Activated effector memory CD4-positive, alpha-beta T cell treated with Interleukin-2 at 50 U/mL for 16 hours (primary cell): ENCODE data around the gene ARL8A.
"Not testable (repeated sequence)": the region's sequence is repeated elsewhere in the genome, so short reads cannot be mapped to it uniquely, and the experiment has no call there.

ENCODE experiments used
- DNase-seq: peaks from one replicate; pipeline ENCODE4 v3.0.0-alpha.2; 2020

Gene ARL8A

DNA sequence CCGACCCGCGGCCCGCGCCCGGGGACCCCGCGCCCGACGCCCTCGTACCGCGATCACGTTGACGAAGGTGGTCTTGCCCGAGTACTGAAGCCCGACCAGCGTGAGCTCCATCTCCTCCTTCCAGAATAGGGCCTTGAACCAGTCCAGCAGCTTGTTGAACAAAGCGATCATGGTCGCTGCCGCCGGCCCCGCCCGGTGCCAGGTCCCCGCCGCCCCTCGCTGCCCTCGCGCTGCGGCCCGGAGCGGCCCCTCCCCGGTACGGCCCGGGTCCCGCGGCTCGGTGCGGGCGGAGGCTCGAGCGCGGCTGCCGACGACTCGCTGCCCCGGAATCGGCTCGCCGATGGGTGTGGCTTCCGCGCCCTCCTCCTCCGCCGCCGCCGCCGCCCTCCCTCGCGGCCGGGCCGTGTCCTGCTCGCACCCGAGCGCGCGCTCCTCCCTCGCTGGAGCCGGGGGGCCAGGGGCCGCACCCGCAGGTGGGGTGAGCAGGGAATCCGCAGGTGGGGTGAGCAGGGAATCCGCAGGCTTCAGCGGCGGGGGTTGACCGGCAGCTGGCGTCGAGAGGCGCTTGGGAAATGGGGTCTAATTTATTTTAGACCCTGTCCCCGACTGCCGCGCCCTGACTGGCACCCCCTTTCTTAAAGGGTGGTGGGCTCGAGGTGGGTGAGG is at the start of gene ARL8A:
ARL8A (minus strand) TSS at position 336 of the 666 bp plus-strand sequence; CDS start at position 171, 165 bp downstream.
- DNase-seq, result peak; percentile 63

- no peak for DNase-seq
Measured at GRCh38 chr1:202194328-202194648, 49.8 kb upstream of the ARL8A start.

GRCh38 chr1:202193614-202194327 is 49.2 kb upstream of the ARL8A start, which contains the start of gene LGR6:
TSS of gene LGR6 (plus strand) at chr1:202193799. CDS start at chr1:202193990, 191 bp downstream.
- DNase-seq, result no peak

DNA sequence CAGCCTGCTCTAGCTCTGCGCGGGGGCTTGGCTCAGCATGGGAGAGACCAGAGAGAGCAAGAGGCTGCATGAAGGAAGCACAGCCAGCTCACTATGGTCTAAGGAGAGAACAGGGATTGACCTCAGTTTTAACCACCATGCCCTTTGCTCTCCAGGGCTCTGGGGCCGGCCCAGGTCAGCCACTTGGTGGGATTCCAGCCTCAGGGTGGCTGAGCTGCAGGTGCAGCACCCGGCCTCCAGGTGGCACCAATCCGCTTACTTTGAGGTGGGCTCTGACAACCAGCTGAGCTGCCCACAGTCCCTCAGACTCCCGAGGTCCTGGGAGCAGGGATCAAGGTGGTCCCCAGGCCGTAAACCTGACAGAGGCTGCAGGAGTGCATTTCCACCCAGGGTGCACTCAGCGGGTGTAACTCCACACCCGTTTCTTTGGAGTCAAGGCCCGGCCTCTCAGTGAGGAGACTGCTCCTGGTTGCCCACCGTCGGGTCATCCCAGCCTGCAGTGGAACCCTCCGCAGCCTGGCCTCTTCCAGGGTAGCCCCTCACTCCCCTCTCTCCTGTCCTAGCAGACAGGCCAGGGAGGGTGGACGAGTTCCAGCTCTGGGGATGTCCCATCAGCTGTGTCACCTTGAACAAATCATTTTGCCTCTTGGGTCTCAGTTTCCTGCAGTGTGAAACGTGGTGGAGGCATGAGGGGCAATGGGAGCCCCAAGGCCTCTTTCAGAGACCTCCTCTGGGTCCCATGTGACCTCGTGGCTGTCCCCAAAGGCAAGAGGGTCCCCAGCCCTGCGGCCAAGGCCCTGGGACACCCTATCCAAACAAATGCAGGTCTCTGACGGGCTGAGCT is 48.5 kb upstream of the ARL8A start:
- DNase-seq, result peak; percentile 29

GRCh38 chr1:202191391-202191790 is 46.9 kb upstream of the ARL8A start:
- not testable (repeated sequence) for DNase-seq

DNA sequence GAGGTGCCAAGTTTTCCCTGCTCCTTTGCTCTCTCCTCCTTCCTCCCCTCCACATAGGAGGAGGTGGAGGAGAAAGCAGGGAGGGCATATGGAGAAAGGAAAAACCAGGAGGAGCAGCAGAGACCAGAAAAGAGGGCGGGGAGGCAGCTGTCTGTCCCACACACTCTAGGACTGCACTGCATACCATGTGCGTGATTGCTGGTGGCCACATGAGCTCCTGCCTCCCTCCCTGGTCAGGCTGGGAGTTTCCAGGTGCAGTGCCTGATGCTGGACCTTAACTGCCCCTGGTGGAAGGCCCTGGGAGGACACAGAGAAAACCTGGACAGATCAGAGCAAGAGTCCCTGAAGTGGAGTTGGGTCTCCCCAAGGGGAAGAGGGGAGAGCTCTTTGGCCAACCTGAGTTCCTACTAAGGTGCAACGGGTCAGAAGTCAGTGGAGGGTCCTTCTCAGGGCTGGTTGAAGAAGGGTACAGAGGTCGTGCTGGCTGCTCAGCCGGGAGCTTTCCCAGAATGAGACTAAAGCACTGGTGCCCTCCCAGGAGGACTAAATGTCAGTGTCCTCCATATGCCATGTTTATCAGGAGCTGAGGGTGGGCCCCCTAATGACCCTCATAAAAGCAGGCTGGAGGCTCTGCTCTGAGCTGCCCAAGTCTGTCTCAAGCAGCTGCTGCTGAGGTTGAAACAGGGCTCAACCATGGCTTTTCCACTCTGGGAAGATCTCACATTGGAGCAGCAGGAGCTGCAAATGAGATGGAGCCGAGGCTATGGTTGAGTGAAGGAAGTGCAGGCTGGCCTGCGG is 45.6 kb upstream of the ARL8A start:
- DNase-seq, result no peak

- DNase-seq, result peak; percentile 61
Measured at GRCh38 chr1:202189001-202189790, 44.7 kb upstream of the ARL8A start.

DNA sequence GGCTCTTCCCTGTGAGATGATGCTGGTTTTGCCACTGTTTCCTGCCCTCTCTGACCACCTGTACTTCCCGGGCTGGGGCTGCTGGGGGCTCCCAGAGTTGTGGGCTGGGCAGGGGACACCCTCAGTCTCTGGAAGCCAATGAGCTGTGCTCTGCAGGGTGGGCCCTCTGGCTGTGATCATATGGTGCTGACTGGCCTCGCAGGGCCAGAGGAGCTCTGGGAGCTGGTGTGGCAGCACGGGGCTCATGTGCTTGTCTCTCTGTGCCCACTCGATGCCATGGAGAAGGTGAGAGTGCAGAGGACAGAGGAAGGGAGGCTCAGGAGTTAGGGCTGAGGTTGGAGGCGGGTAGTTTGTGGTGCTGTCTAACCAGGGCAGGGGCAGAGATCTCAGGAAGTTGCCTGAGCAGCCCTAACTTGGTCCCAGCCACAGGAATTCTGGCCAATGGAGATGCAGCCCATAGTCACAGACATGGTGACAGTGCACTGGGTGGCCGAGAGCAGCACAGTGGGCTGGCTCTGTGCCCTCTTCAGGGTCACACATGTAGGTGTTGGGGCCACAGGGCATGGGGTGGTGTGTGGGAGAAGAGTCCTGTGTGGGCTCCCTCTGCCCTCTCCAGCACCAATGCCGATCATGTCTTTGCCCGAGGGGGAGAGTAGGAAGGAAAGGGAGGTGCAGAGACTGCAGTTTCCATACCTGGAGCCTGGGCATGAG is 43.3 kb upstream of the ARL8A start:
- no peak for DNase-seq

GRCh38 chr1:202187041-202187671 is 42.6 kb upstream of the ARL8A start:
- no peak for DNase-seq

GRCh38 chr1:202186327-202186726 is 41.8 kb upstream of the ARL8A start:
- DNase-seq, result no peak

- peak; percentile 46 for DNase-seq
Measured at GRCh38 chr1:202184750-202185460, 40.4 kb upstream of the ARL8A start.

GRCh38 chr1:202182040-202182877 is 37.7 kb upstream of the ARL8A start:
- DNase-seq, result no peak

DNA sequence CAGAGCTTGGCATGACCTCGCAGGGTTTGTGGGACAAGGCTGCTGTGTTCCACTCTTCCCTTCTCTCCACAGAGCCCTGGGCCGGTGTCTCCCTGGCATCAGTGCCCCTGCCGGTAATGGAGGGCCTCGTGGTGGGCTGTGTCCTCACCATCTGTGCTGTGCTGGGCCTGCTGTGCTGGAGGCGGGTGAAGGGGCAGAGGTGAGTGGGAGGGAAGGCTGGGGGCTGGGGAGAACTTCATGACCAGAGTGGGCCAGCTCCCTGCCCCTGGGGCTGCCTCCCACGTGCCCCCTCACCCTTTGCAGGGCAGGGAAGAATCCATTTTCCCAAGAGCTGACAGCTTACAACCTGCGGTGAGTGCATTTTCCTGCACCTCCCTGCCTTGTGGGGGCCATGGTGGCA is 37.0 kb upstream of the ARL8A start:
- DNase-seq, result no peak

- not testable (repeated sequence) for DNase-seq
Measured at GRCh38 chr1:202180751-202181139, 36.2 kb upstream of the ARL8A start.

DNA sequence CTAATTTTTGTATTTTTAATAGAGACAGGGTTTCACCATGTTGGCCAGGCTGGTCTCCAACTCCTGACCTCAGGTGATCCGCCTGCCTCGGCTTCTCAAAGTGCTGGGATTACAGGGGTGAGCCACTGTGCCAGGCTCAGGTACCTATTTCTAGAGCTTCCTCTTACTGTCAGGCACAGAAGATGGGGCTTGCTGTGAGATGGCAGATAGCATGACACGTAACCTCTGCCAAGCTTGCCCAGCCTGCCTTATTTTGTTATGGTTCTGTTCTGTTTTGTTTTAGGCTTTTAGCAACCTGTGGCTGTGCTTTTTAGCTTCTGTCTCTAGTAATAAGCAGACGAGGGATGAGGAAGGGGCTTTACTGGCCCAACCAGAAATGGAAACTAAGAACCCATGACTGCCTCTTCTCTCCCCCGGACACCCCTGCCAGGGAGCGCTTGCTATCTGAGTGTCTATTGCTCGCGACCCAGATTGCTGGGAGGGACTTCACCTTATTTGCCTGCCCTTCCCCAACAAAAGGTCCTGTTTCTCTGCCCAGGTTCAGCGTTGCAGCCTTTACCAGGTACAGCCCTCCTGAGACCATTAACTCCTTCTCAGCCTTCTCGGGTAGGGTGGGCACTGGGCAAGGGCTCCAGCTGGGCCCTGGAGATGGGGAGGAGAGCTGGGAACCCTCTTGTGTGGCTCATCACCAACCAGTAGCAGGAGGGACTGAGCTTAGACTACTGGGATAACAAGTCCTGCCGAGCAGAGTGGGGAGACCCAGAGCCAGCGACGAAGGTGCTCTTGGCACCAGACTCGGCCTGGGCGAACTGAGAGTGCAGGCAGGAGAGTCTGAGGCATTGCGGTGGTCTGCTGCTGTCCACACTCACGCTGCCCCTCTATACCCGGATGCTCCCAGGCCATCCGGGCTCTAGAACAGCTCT is 35.6 kb upstream of the ARL8A start:
- DNase-seq, result no peak

GRCh38 chr1:202176949-202177927 is 32.7 kb upstream of the ARL8A start:
- no peak for DNase-seq

GRCh38 chr1:202173993-202174392 is 29.5 kb upstream of the ARL8A start:
- DNase-seq, result no peak
